Kidney epithelial cell (primary cell): ENCODE results near the gene TCP11. TPM values are rescaled to one million over a fixed set of nuclear protein-coding genes. Genes with fewer than 3 reads are reported as not detected.

Experiments
- DNase-seq: peaks from one replicate; pipeline ENCODE4 v3.0.0-alpha.2; 2010; ENCODE audit warnings: low read depth
- H3K27me3 ChIP-seq: 2 replicates; pipeline ENCODE4 v1.6.0; 2011; ENCODE audit warnings: low read length; ENCODE audit not compliant: control insufficient read depth, insufficient read depth
- H3K36me3 ChIP-seq: 2 replicates; pipeline ENCODE4 v1.5.1; 2011; ENCODE audit warnings: low read length; ENCODE audit not compliant: control insufficient read depth, insufficient read depth
- H3K4me3 ChIP-seq: 2 replicates; pipeline ENCODE4 v1.5.1; 2011; ENCODE audit warnings: low read depth, mild to moderate bottlenecking, control low read depth, low read length
- CTCF ChIP-seq: IDR thresholded peaks from 2 replicates; pipeline ENCODE4 v1.5.1; 2011; ENCODE audit warnings: mild to moderate bottlenecking, moderate library complexity, low read length, control low read depth, inconsistent platforms; ENCODE audit not compliant: insufficient read depth, poor library complexity, severe bottlenecking
- total RNA-seq: library from RNA; depleted of rRNA; stranded (reverse); fragments of >200 nt; gene quantifications from 2 replicates; pipeline ENCODE4 v1.2.3, GENCODE V29; 2015

TCP11 gene
- total RNA-seq, 1 donor from 2014 or later: not detected

DNA sequence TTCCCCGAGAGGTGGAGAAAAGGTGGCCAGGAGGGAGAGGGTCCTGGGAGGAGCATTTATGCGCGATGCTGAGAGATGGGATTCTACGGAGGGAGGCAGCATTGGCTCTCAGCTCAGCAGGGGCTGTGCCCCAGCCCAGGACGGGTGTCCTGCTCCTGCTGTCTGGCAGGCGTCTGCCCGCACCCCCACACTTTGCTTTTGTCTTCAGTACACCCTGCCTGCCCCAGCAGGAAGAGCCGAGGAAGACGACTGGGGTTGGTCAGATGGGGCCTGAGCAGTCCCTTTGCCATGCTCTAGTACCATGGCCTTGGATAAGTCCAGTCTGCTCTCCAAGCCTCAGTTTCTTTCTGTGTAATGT lies 68.5 kb downstream of the TCP11 start:
- Histone ChIP-seq H3K36me3 (peaks cover 1% of the 10 kb centered on the region), H3K27me3 (no peaks in the 10 kb centered on the region), H3K4me3 (no peak overlapping the region)
- DNase-seq: no peak
- TF ChIP-seq CTCF: no peak

- H3K4me3 ChIP-seq: no peak overlapping the region
- peaks cover 1% of the 10 kb centered on the region for H3K36me3 ChIP-seq
- H3K27me3 ChIP-seq: no peaks in the 10 kb centered on the region
- TF ChIP-seq CTCF: no peak
- DNase-seq: no peak
Observed at GRCh38 chr6:35072051-35072697, 69.0 kb downstream of the TCP11 start.

GRCh38 chr6:35071347-35071994 lies 69.7 kb downstream of the TCP11 start:
- Histone ChIP-seq H3K4me3 (no peak overlapping the region), H3K27me3 (no peaks in the 10 kb centered on the region), H3K36me3 (peaks cover 1% of the 10 kb centered on the region)
- no peak for DNase-seq
- TF ChIP-seq CTCF: no peak

DNA sequence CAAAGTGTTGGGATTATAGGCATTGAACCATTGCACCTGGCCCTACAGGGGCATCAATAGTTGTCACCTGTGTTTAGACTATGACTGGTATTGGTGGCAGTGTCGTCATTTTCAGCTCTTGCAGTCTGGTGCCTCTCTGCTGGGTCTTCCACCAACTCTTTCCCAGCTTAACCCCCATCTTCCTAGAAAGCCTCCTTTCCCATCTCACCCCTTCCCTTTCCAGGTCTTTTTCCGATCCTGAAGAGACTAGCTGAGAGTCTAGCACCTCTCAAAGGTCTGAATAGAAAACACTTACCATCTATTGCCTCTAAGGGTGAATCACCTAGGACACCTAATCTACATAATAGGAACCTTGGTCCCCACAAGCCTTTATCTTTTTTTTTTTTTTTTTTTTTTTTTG lies 71.0 kb downstream of the TCP11 start:
- peaks cover 1% of the 10 kb centered on the region for H3K36me3 ChIP-seq
- H3K27me3 ChIP-seq: no peaks in the 10 kb centered on the region
- H3K4me3 ChIP-seq: no peak overlapping the region
- no peak for DNase-seq
- TF ChIP-seq CTCF: no peak

DNA sequence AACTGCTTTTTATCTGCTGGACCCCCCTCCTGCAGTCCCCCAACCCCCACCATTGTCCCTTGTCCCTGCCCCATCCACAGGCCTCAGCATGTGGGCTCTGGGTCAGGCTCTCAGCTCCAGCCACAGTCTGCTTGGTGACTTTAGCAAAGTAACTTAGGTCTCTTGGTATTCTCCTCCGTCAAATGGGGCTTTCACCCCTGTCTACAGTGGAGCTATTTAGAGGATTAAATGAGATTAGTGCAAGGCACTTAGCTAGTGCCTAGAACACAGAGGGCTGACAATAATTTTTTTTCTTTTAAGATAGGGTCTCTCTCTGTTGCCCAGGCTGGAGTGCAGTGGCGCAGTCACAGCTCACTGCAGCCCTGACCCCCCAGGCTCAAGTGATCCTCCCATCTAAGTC lies 71.9 kb downstream of the TCP11 start:
- no peak for DNase-seq
- H3K4me3 ChIP-seq: no peak overlapping the region
- no peak for TF ChIP-seq CTCF
- H3K27me3 ChIP-seq: no peaks in the 10 kb centered on the region
- no peaks in the 10 kb centered on the region for H3K36me3 ChIP-seq

- Histone ChIP-seq H3K36me3 (no peaks in the 10 kb centered on the region), H3K4me3 (no peak overlapping the region), H3K27me3 (no peaks in the 10 kb centered on the region)
- no peak for DNase-seq
- no peak for TF ChIP-seq CTCF
Observed at GRCh38 chr6:35068644-35069043, 72.5 kb downstream of the TCP11 start.
